GM23248 (cell line): ENCODE results near the gene SZT2. TPM values are rescaled to one million over a fixed set of nuclear protein-coding genes. Genes with fewer than 3 reads are reported as not detected.

Source experiments
- DNase-seq: peaks from one replicate; pipeline ENCODE4 v3.0.0-alpha.2; 2015
- H2AFZ ChIP-seq: fragments of 200-600 bp; sonication (generic); 2 replicates; pipeline ENCODE4 v1.6.1; 2016; ENCODE audit warnings: antibody characterized with exemption
- H3F3A ChIP-seq: fragments of 200-600 bp; sonication (generic); 2 replicates; pipeline ENCODE4 v1.6.1; 2016; ENCODE audit warnings: mild to moderate bottlenecking, antibody characterized with exemption, mixed run types; ENCODE audit not compliant: insufficient read depth
- H3K27ac ChIP-seq: fragments of 200-600 bp; sonication (generic); 2 replicates; pipeline ENCODE4 v1.5.1; 2016; ENCODE audit warnings: mild to moderate bottlenecking
- H3K27me3 ChIP-seq: fragments of 200-600 bp; sonication (generic); replicated peaks from 2 replicates; pipeline ENCODE4 v1.6.1; 2016; ENCODE audit warnings: mild to moderate bottlenecking; ENCODE audit not compliant: insufficient read depth
- H3K36me3 ChIP-seq: fragments of 200-600 bp; sonication (generic); 2 replicates; pipeline ENCODE4 v1.6.1; 2016; ENCODE audit warnings: low read depth, mild to moderate bottlenecking
- H3K4me1 ChIP-seq: fragments of 200-600 bp; sonication (generic); 2 replicates; pipeline ENCODE4 v1.6.1; 2016; ENCODE audit warnings: mild to moderate bottlenecking; ENCODE audit not compliant: insufficient read depth
- H3K4me2 ChIP-seq: fragments of 200-600 bp; sonication (generic); one replicate; pipeline ENCODE4 v1.6.1; 2016; ENCODE audit warnings: mild to moderate bottlenecking; ENCODE audit not compliant: unreplicated experiment
- H3K4me3 ChIP-seq: fragments of 200-600 bp; sonication (generic); 2 replicates; pipeline ENCODE4 v1.5.1; 2016; ENCODE audit warnings: mild to moderate bottlenecking
- H3K79me2 ChIP-seq: fragments of 200-600 bp; sonication (generic); 2 replicates; pipeline ENCODE4 v1.6.1; 2016; ENCODE audit warnings: mild to moderate bottlenecking; ENCODE audit not compliant: insufficient read depth
- H3K9ac ChIP-seq: fragments of 200-600 bp; sonication (generic); 2 replicates; pipeline ENCODE4 v1.6.1; 2016; ENCODE audit warnings: mild to moderate bottlenecking
- H3K9me2 ChIP-seq: fragments of 200-600 bp; sonication (generic); 2 replicates; pipeline ENCODE4 v1.6.1; 2016; ENCODE audit warnings: mixed run types, mild to moderate bottlenecking, moderate library complexity; ENCODE audit not compliant: insufficient read depth
- H3K9me3 ChIP-seq: fragments of 200-600 bp; sonication (generic); one replicate; pipeline ENCODE4 v1.6.1; 2017; ENCODE audit warnings: low read depth
- H4K20me1 ChIP-seq: fragments of 200-600 bp; sonication (generic); 2 replicates; pipeline ENCODE4 v1.6.0; 2016; ENCODE audit not compliant: insufficient read depth
- EZH2 ChIP-seq: fragments of 200-600 bp; sonication (generic); IDR thresholded peaks from 2 replicates; pipeline ENCODE4 v1.6.1; 2018; ENCODE audit warnings: antibody characterized with exemption, mild to moderate bottlenecking; ENCODE audit not compliant: insufficient read depth, poor library complexity, severe bottlenecking
- EZH2phosphoT487 ChIP-seq: fragments of 200-600 bp; sonication (generic); IDR thresholded peaks from 2 replicates; pipeline ENCODE4 v1.6.1; 2018; ENCODE audit warnings: antibody characterized with exemption, moderate library complexity, mild to moderate bottlenecking, low read depth; ENCODE audit not compliant: insufficient read depth
- WGBS, 2 experiments: methylation state at CpG; one replicate each; pipeline ENCODE4 v1.1.6; 2015 to 2017; ENCODE audit warnings: low lambda C conversion rate in 2 of 2, low coverage in 1 of 2; ENCODE audit errors: missing lambda C conversion rate in 2 of 2; 5-methylcytosine and 5-hydroxymethylcytosine counted together
- in situ Hi-C: fragments of 300-500 bp; cut with MboI; formaldehyde crosslinking; loops from 2 replicates; pipeline ENCODE4 v1.15.0; 2020
- polyA plus RNA-seq: library from polyadenylated mRNA; unstranded; fragments of >200 nt; fragmentation: Nextera tagmentation; extraction: Ambion mirVana; gene quantifications from 2 replicates; pipeline ENCODE4 v1.2.1, GENCODE V29; 2016
- total RNA-seq: library from RNA; depleted of rRNA; stranded (reverse); fragments of >200 nt; shearing (Covaris generic); gene quantifications from 2 replicates; pipeline ENCODE4 v1.2.3, GENCODE V29; 2014

SZT2 gene
- total and polyA plus RNA-seq, 2 experiments from 2014 or later, result 6.4 to 12.6 TPM

DNA sequence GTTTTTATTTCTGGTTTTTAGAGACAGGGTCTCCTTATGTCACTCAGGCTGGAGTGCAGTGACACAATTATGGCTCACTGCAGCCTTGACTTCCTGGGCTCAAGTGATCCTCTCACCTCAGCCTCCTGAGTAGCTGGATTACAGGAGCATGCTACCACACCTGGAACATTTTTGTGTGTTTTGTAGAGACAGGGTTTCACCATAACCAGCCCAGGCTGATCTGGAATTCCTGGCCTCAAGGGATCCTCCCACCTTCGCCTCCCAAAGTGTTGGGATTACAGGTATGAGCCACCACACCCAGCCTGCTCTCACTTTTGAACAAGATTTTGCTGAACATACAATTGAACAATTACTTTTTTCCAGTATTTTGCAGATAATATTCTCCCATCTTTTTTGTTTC lies 88.0 kb downstream of the SZT2 start:
- Histone ChIP-seq H4K20me1 (no peaks in the 10 kb centered on the region), H3K36me3 (no peaks in the 10 kb centered on the region), H3F3A (peaks cover 24% of the 10 kb centered on the region), H3K27ac (no peak overlapping the region), H3K9me2 (peaks cover 4% of the 10 kb centered on the region; the same call in 1 of the 2 replicates), H3K4me1 (peaks cover 23% of the 10 kb centered on the region), H3K9me3 (no peaks in the 10 kb centered on the region), H2AFZ (no peak overlapping the region), H3K9ac (no peak overlapping the region), H3K4me3 (no peak overlapping the region), H3K27me3 (no peaks in the 10 kb centered on the region), H3K79me2 (no peaks in the 10 kb centered on the region), H3K4me2 (no peak overlapping the region)
- in situ Hi-C loops, result no loop called here
- TF ChIP-seq EZH2phosphoT487, result no peak
- TF ChIP-seq EZH2, result no peak
- 85 to 96% methylated on average over 1 of the region's 1 CpG for WGBS, 2 experiments
- no peak for DNase-seq

DNA sequence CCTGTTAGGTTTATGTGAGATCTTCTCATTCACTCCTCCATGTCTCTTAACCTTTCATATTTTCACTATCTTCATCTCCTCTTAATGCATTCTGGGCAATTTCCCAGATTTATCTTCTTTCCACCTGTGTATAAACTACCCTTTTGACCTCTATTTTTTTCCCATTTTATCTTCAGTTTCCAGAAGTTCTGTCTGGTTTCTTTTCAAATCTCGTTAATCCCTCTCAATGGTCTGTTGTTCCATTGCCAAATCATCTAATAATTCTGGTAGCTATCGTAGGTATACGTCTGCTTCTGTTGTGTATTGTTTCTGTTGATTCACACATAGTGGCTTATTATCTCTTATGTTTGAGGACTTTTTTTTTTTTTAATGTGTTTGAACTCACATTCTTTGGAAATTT lies 89.7 kb downstream of the SZT2 start:
- no peaks in the 10 kb centered on the region for H3K36me3 ChIP-seq
- TF ChIP-seq EZH2phosphoT487, result no peak
- no peak for TF ChIP-seq EZH2
- peaks cover 11% of the 10 kb centered on the region for H3K4me1 ChIP-seq
- no peak overlapping the region for H3K9ac ChIP-seq
- H2AFZ ChIP-seq, result no peak overlapping the region
- H3K9me3 ChIP-seq, result no peaks in the 10 kb centered on the region
- H3K4me3 ChIP-seq, result no peak overlapping the region
- no peaks in the 10 kb centered on the region for H3K27me3 ChIP-seq
- no peaks in the 10 kb centered on the region for H4K20me1 ChIP-seq
- H3K79me2 ChIP-seq, result no peaks in the 10 kb centered on the region
- DNase-seq, result no peak
- H3K9me2 ChIP-seq, result no peaks in the 10 kb centered on the region
- H3K27ac ChIP-seq, result no peak overlapping the region
- in situ Hi-C loops, result no loop called here
- no peak overlapping the region for H3K4me2 ChIP-seq
- H3F3A ChIP-seq, result peaks cover 7% of the 10 kb centered on the region; the same call in 1 of the 2 replicates
- WGBS, 2 experiments, result 95 to 96% methylated on average over 3 of the region's 3 CpGs

DNA sequence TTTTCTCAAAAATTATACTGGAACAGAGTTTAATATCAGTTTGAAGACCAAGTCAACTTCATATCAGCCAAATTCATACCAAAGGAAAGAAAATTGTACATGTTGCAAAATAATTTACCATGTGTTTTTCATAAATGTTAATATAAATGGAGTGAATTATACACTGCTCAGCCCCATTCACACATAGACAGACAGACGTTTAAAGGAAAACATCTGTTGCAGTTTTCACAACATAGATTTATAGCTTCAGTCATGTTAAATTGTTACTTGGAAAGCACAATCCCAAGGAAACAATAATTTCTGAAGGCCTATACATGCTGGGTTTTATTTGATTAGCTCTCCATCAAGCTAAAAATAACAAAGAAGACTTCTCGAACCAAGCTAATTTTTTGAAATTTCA lies 91.8 kb downstream of the SZT2 start:
- Histone ChIP-seq H3K36me3 (no peaks in the 10 kb centered on the region), H3K27ac (no peak overlapping the region), H3K9ac (no peak overlapping the region), H3K9me2 (no peaks in the 10 kb centered on the region), H3K4me3 (no peak overlapping the region), H3F3A (0 out of 2 replicates have a peak, but pooled peaks cover 1% of the 10 kb centered on the region), H4K20me1 (no peaks in the 10 kb centered on the region), H3K27me3 (no peaks in the 10 kb centered on the region), H3K79me2 (no peaks in the 10 kb centered on the region), H3K4me1 (peaks cover 1% of the 10 kb centered on the region), H3K4me2 (no peak overlapping the region), H3K9me3 (no peaks in the 10 kb centered on the region), H2AFZ (no peak overlapping the region)
- 34 to 39% methylated on average over 2 of the region's 2 CpGs for WGBS, 2 experiments
- TF ChIP-seq EZH2phosphoT487, result no peak
- no peak for TF ChIP-seq EZH2
- no peak for DNase-seq
- in situ Hi-C loops, result no loop called here

DNA sequence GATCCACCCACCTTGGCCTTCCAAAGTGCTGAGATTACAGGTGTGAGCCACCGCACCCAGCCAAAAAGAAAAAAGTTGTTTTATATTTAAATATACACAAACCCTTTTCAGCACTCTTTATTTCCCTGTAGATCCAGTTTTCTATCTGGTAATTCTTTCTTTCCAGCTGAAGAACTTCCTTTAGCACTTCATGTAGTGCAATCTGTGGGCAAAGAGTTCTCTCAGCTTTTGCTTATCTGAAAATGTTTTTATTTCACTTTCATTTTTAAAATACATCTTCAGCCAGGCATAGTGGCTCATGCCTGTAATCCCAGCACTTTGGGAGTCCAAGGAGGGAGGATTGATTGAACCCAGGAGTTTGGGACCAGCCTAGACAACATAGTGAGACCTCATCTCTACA lies 92.5 kb downstream of the SZT2 start:
- Histone ChIP-seq H3K9ac (no peak overlapping the region), H3K4me1 (no peaks in the 10 kb centered on the region), H2AFZ (no peak overlapping the region), H3K79me2 (no peaks in the 10 kb centered on the region), H3K36me3 (no peaks in the 10 kb centered on the region), H3K4me3 (no peak overlapping the region), H3K9me2 (no peaks in the 10 kb centered on the region), H4K20me1 (no peaks in the 10 kb centered on the region), H3F3A (no peaks in the 10 kb centered on the region), H3K27me3 (no peaks in the 10 kb centered on the region), H3K27ac (no peak overlapping the region), H3K9me3 (no peaks in the 10 kb centered on the region), H3K4me2 (no peak overlapping the region)
- TF ChIP-seq EZH2phosphoT487 (no peak), EZH2 (no peak)
- in situ Hi-C loops, result no loop called here
- DNase-seq, result no peak
- WGBS, 2 experiments, result 63 to 64% methylated on average over 1 of the region's 1 CpG

DNA sequence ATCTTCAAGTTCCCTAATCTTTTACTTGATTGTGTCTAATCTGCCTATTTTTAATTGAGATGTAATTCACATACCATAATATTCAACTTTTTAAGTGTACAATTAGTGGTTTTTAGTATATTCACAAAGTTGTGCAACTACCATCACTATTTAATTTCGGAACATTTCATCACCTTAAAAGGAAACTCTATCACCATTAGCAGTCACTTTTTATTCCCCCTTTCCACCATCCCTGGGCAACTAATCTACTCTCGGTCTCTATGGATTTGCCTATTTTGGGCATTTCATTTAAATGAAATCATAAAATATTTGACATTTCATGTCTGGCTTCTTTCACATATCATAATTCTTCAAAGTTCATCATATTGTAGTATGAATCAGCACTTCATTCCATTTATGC lies 94.7 kb downstream of the SZT2 start:
- H2AFZ ChIP-seq, result no peak overlapping the region
- H3K4me1 ChIP-seq, result no peaks in the 10 kb centered on the region
- H3K27ac ChIP-seq, result no peak overlapping the region
- TF ChIP-seq EZH2phosphoT487 (no peak), EZH2 (no peak)
- no peaks in the 10 kb centered on the region for H3K27me3 ChIP-seq
- no peaks in the 10 kb centered on the region for H3K9me3 ChIP-seq
- H3K4me2 ChIP-seq, result no peak overlapping the region
- H3K9me2 ChIP-seq, result no peaks in the 10 kb centered on the region
- in situ Hi-C loops, result no loop called here
- WGBS, 2 experiments, result 94 to 100% methylated on average over 2 of the region's 2 CpGs
- H3K79me2 ChIP-seq, result no peaks in the 10 kb centered on the region
- H3F3A ChIP-seq, result no peaks in the 10 kb centered on the region
- H3K9ac ChIP-seq, result no peak overlapping the region
- no peaks in the 10 kb centered on the region for H3K36me3 ChIP-seq
- no peak for DNase-seq
- no peaks in the 10 kb centered on the region for H4K20me1 ChIP-seq
- no peak overlapping the region for H3K4me3 ChIP-seq
